Keratinocyte (primary cell): ENCODE data around the gene PDCD6IP.

ENCODE experiments used
- CTCF ChIP-seq, 3 experiments: IDR thresholded peaks in 1 of 3; conservative IDR thresholded peaks in 1 of 3; optimal IDR thresholded peaks in 1 of 3; 2 replicates in 2 of 3; 3 replicates in 1 of 3; pipeline versions ENCODE3 to v1.5.1; 2011; ENCODE audit warnings: low read length in 3 of 3, mild to moderate bottlenecking in 3 of 3, moderate library complexity in 2 of 3, control low read depth in 1 of 3, inconsistent platforms in 1 of 3; ENCODE audit not compliant: insufficient read depth in 2 of 3; ENCODE audit errors: extremely low read depth in 1 of 3
- EZH2 ChIP-seq: IDR thresholded peaks from one replicate; pipeline ENCODE4 v1.6.1; 2012; ENCODE audit warnings: inconsistent platforms, mild to moderate bottlenecking, low read length, moderate library complexity

- TF ChIP-seq CTCF (optimal IDR thresholded peaks at IDR 0.05 in 1 of 3, IDR thresholded peaks at IDR 0.05 in 1 of 3, conservative IDR thresholded peaks at IDR 0.05 in 1 of 3; ENCODE audit: extremely low read depth in 1 of 3, insufficient read depth in 2 of 3, low read length in 3 of 3): no peak
- TF ChIP-seq EZH2: no peak
Measured at GRCh38 chr3:33918126-33918756, 119.8 kb downstream of the PDCD6IP start.
